Gastrocnemius medialis (tissue), 4 donors: ENCODE results near the gene CRTC3.
A peak's percentile ranks its signal among the peaks of the same experiment; 100 is the strongest.

Experiments
- CTCF ChIP-seq, 5 experiments: fragments of 450-650 bp in 3 of 5; fragments of 200-600 bp in 2 of 5; sonication (generic) in 2 of 5; IDR thresholded peaks in 4 of 5; conservative IDR thresholded peaks in 1 of 5; 1 replicate in 4 of 5; 2 replicates in 1 of 5; pipeline ENCODE4 v1.5.1; 2016 to 2019; ENCODE audit warnings: antibody characterized with exemption in 5 of 5, mild to moderate bottlenecking in 3 of 5, moderate library complexity in 3 of 5
- POLR2A ChIP-seq, 2 donors: fragments of 450-650 bp; IDR thresholded peaks; one replicate each; pipeline ENCODE4 v1.6.1; 2017; ENCODE audit warnings: antibody characterized with exemption in 2 of 2, mild to moderate bottlenecking in 2 of 2, moderate library complexity in 2 of 2

GRCh38 chr15:90648137-90649070 is 118.7 kb downstream of the CRTC3 start:
- TF ChIP-seq CTCF (IDR thresholded peaks at IDR 0.05 in 4 of 5, conservative IDR thresholded peaks at IDR 0.05 in 1 of 5) (peak; percentile 92 to 95 (median 94)), POLR2A (IDR thresholded peaks at IDR 0.05) (peak in 1 of 2 donors; percentile 13)
